ENCODE results near the gene LCT. TPM values are rescaled to one million over a fixed set of nuclear protein-coding genes. Genes with fewer than 3 reads are reported as not detected.

Gene LCT
- total and polyA plus RNA-seq, 9 of the 15 experiments (the other 6 are each of a cell fraction or from before 2014, with no cell fraction given) = 0.01 to 0.04 (median 0.03) TPM; not detected in 4

DNA sequence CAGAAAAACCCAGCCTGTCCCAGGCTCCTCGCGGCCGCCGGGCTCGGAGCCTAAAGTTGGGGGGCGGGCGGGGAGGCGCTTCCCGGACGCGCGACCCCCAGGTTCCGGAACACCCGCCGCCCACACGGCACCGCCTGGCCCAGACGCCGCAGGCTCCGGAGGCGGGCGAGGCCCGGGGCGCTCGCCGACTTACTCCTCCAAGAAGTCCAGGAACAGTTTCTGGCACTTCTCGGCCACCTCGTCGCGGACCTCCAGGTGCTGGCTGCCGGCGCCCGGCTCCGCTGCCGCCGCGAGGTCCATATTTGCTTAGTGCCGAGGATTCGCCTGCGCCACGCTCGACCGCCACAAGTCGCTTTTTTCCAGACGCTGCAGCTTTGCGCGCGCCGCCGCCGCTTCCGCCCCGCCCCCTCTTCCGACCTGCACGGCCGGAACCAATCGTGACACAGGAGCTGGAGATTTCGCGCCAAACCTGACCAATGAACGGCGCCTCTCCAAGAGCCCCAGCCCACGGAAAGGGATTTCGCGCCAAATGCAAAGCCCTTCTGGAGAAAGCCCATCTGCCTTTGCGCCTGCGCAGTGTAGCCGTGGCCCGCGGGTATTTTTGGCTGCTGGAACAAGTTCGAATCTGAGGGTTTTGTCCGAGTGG, 39.2 kb upstream of the LCT start, which contains the start of gene MCM6 (continued):
- TF ChIP-seq, protein P1, sequence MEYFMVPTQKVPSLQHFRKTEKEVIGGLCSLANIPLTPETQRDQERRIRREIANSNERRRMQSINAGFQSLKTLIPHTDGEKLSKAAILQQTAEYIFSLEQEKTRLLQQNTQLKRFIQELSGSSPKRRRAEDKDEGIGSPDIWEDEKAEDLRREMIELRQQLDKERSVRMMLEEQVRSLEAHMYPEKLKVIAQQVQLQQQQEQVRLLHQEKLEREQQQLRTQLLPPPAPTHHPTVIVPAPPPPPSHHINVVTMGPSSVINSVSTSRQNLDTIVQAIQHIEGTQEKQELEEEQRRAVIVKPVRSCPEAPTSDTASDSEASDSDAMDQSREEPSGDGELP (CRISPR knock-in tag; IDR thresholded peaks at IDR 0.05; ENCODE audit: borderline replicate concordance) = peak; percentile 94
- TF ChIP-seq, protein P2, sequence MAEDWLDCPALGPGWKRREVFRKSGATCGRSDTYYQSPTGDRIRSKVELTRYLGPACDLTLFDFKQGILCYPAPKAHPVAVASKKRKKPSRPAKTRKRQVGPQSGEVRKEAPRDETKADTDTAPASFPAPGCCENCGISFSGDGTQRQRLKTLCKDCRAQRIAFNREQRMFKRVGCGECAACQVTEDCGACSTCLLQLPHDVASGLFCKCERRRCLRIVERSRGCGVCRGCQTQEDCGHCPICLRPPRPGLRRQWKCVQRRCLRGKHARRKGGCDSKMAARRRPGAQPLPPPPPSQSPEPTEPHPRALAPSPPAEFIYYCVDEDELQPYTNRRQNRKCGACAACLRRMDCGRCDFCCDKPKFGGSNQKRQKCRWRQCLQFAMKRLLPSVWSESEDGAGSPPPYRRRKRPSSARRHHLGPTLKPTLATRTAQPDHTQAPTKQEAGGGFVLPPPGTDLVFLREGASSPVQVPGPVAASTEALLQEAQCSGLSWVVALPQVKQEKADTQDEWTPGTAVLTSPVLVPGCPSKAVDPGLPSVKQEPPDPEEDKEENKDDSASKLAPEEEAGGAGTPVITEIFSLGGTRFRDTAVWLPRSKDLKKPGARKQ (CRISPR knock-in tag; IDR thresholded peaks at IDR 0.05) = no peak
- TF ChIP-seq BHLHE40 (IDR thresholded peaks at IDR 0.05; ENCODE audit: low read length) (peak; percentile 14; the same call in 1 of the 2 replicates), ZFPM2 (CRISPR knock-in tag; IDR thresholded peaks at IDR 0.05) (no peak), ZNF644 (tag; IDR thresholded peaks at IDR 0.05; ENCODE audit: low read depth) (no peak), ZNF77 (CRISPR knock-in tag; IDR thresholded peaks at IDR 0.05) (no peak), CSDE1 (IDR thresholded peaks at IDR 0.05) (no peak), JUND (IDR thresholded peaks at IDR 0.05; ENCODE audit: borderline replicate concordance, low read depth, low read length) (no peak), JUND (tag; IDR thresholded peaks at IDR 0.05; ENCODE audit: borderline replicate concordance, low read depth, low read length) (no peak; the same call in 2 of the 3 replicates), SMAD4 (CRISPR knock-in tag; conservative IDR thresholded peaks at IDR 0.05) (peak; percentile 48), MTA1 (IDR thresholded peaks at IDR 0.05; ENCODE audit: borderline replicate concordance) (peak; percentile 96), MAFF (IDR thresholded peaks at IDR 0.05; ENCODE audit: low read length) (no peak), ZNF175 (CRISPR knock-in tag; IDR thresholded peaks at IDR 0.05; ENCODE audit: low read depth) (no peak), POLR2AphosphoS2 (IDR thresholded peaks at IDR 0.05; ENCODE audit: low read length) (no peak), BCL6 (CRISPR knock-in tag; IDR thresholded peaks at IDR 0.05) (no peak), ZNF184 (CRISPR knock-in tag; IDR thresholded peaks at IDR 0.05) (no peak)
- TF ChIP-seq, protein P3, sequence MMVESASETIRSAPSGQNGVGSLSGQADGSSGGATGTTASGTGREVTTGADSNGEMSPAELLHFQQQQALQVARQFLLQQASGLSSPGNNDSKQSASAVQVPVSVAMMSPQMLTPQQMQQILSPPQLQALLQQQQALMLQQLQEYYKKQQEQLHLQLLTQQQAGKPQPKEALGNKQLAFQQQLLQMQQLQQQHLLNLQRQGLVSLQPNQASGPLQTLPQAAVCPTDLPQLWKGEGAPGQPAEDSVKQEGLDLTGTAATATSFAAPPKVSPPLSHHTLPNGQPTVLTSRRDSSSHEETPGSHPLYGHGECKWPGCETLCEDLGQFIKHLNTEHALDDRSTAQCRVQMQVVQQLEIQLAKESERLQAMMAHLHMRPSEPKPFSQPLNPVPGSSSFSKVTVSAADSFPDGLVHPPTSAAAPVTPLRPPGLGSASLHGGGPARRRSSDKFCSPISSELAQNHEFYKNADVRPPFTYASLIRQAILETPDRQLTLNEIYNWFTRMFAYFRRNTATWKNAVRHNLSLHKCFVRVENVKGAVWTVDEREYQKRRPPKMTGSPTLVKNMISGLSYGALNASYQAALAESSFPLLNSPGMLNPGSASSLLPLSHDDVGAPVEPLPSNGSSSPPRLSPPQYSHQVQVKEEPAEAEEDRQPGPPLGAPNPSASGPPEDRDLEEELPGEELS (CRISPR knock-in tag; IDR thresholded peaks at IDR 0.05; ENCODE audit: borderline replicate concordance) = no peak
- TF ChIP-seq, protein P4, sequence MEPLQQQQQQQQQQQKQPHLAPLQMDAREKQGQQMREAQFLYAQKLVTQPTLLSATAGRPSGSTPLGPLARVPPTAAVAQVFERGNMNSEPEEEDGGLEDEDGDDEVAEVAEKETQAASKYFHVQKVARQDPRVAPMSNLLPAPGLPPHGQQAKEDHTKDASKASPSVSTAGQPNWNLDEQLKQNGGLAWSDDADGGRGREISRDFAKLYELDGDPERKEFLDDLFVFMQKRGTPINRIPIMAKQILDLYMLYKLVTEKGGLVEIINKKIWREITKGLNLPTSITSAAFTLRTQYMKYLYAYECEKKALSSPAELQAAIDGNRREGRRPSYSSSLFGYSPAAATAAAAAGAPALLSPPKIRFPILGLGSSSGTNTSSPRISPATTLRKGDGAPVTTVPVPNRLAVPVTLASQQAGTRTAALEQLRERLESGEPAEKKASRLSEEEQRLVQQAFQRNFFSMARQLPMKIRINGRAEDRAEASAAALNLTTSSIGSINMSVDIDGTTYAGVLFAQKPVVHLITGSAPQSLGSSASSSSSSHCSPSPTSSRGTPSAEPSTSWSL (CRISPR knock-in tag; IDR thresholded peaks at IDR 0.05; ENCODE audit: borderline replicate concordance) = no peak
- TF ChIP-seq, protein P5, sequence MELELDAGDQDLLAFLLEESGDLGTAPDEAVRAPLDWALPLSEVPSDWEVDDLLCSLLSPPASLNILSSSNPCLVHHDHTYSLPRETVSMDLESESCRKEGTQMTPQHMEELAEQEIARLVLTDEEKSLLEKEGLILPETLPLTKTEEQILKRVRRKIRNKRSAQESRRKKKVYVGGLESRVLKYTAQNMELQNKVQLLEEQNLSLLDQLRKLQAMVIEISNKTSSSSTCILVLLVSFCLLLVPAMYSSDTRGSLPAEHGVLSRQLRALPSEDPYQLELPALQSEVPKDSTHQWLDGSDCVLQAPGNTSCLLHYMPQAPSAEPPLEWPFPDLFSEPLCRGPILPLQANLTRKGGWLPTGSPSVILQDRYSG (tag; conservative IDR thresholded peaks at IDR 0.05; ENCODE audit: low read depth) = no peak

Measured in K562 (cell line).